ENCODE measurements around the gene DIDO1. TPM values are rescaled to one million over a fixed set of nuclear protein-coding genes. Genes with fewer than 3 reads are reported as not detected.
"Not testable (repeated sequence)": the region's sequence is repeated elsewhere in the genome, so short reads cannot be mapped to it uniquely, and the experiment has no call there.

Gene DIDO1
- total RNA-seq, 1 donor from 2014 or later: 61.2 TPM

GRCh38 chr20:62879275-62880146, 46.8 kb downstream of the DIDO1 start:
- Mint-ChIP-seq H3K36me3 (ENCODE audit: low read depth) (peaks cover 13% of the 10 kb centered on the region), H3K4me3 (no peak overlapping the region), H3K27ac (no peak overlapping the region), H3K4me1 (peaks cover 7% of the 10 kb centered on the region), H3K9me3 (no peaks in the 10 kb centered on the region), H3K27me3 (no peaks in the 10 kb centered on the region)
- intact Hi-C loops (cut with micrococcal nuclease): no loop called here
- no peak for DNase-seq

- Mint-ChIP-seq H3K27ac (no peak overlapping the region), H3K4me1 (peaks cover 16% of the 10 kb centered on the region), H3K27me3 (no peaks in the 10 kb centered on the region), H3K9me3 (no peaks in the 10 kb centered on the region), H3K4me3 (no peak overlapping the region), H3K36me3 (ENCODE audit: low read depth) (peaks cover 13% of the 10 kb centered on the region)
- DNase-seq: no peak
- intact Hi-C loops (cut with micrococcal nuclease): no loop called here
Observed at GRCh38 chr20:62878244-62879038, 47.9 kb downstream of the DIDO1 start.

- Mint-ChIP-seq H3K4me3 (no peak overlapping the region), H3K27ac (no peak overlapping the region)
- intact Hi-C loops (cut with micrococcal nuclease): no loop called here
Observed at GRCh38 chr20:62876902-62877816, 49.1 kb downstream of the DIDO1 start.

GRCh38 chr20:62876501-62876901, 49.8 kb downstream of the DIDO1 start:
- no peak overlapping the region for H3K4me3 Mint-ChIP-seq
- no peaks in the 10 kb centered on the region for H3K27me3 Mint-ChIP-seq
- H3K36me3 Mint-ChIP-seq (ENCODE audit: low read depth): peaks cover 5% of the 10 kb centered on the region
- intact Hi-C loops (cut with micrococcal nuclease): no loop called here
- no peak overlapping the region for H3K27ac Mint-ChIP-seq
- peaks cover 19% of the 10 kb centered on the region for H3K4me1 Mint-ChIP-seq
- no peak for DNase-seq
- no peaks in the 10 kb centered on the region for H3K9me3 Mint-ChIP-seq

More at GRCh38 chr20:62876902-62877816, 49.1 kb downstream of the DIDO1 start:
- Mint-ChIP-seq H3K9me3 (no peaks in the 10 kb centered on the region), H3K4me1 (peaks cover 19% of the 10 kb centered on the region), H3K27me3 (no peaks in the 10 kb centered on the region), H3K36me3 (ENCODE audit: low read depth) (peaks cover 12% of the 10 kb centered on the region)
- DNase-seq: no peak

GRCh38 chr20:62875419-62876361, 50.6 kb downstream of the DIDO1 start:
- peak; percentile 67 for DNase-seq
- Mint-ChIP-seq H3K4me1 (peaks cover 17% of the 10 kb centered on the region), H3K4me3 (no peak overlapping the region), H3K9me3 (no peaks in the 10 kb centered on the region), H3K36me3 (ENCODE audit: low read depth) (peaks cover 3% of the 10 kb centered on the region), H3K27me3 (no peaks in the 10 kb centered on the region), H3K27ac (peak overlapping the region; percentile 60)
- intact Hi-C loops (cut with micrococcal nuclease): no loop called here

- Mint-ChIP-seq H3K36me3 (ENCODE audit: low read depth) (peaks cover 3% of the 10 kb centered on the region), H3K4me1 (peaks cover 17% of the 10 kb centered on the region), H3K9me3 (no peaks in the 10 kb centered on the region), H3K27me3 (no peaks in the 10 kb centered on the region), H3K27ac (no peak overlapping the region), H3K4me3 (no peak overlapping the region)
- no peak for DNase-seq
- intact Hi-C loops (cut with micrococcal nuclease): no loop called here
Observed at GRCh38 chr20:62874964-62875344, 51.4 kb downstream of the DIDO1 start.

GRCh38 chr20:62873681-62874031, 52.6 kb downstream of the DIDO1 start:
- not testable (repeated sequence) for H3K9me3 Mint-ChIP-seq; H3K36me3 Mint-ChIP-seq (ENCODE audit: low read depth); H3K27me3 Mint-ChIP-seq; H3K27ac Mint-ChIP-seq
- intact Hi-C loops (cut with micrococcal nuclease): loop anchor here (1.0 kb wide), 1 partner anchor 136 kb away; no protein-coding TSS in a partner anchor
- Mint-ChIP-seq H3K4me3 (peak overlapping the region; percentile 56), H3K4me1 (peaks cover 17% of the 10 kb centered on the region)
- DNase-seq: peak; percentile 81

- no peak overlapping the region for H3K4me3 Mint-ChIP-seq
- intact Hi-C loops (cut with micrococcal nuclease): loop anchor here (1.0 kb wide), 1 partner anchor 136 kb away; no protein-coding TSS in a partner anchor
- peaks cover 17% of the 10 kb centered on the region for H3K4me1 Mint-ChIP-seq
- no peaks in the 10 kb centered on the region for H3K9me3 Mint-ChIP-seq
- H3K27me3 Mint-ChIP-seq: no peaks in the 10 kb centered on the region
- DNase-seq: no peak
- peaks cover 3% of the 10 kb centered on the region for H3K36me3 Mint-ChIP-seq (ENCODE audit: low read depth)
- no peak overlapping the region for H3K27ac Mint-ChIP-seq
Observed at GRCh38 chr20:62873280-62873679, 53.0 kb downstream of the DIDO1 start.

GRCh38 chr20:62872862-62873261, 53.4 kb downstream of the DIDO1 start:
- intact Hi-C loops (cut with micrococcal nuclease): loop anchor here (1.0 kb wide), 1 partner anchor 136 kb away; no protein-coding TSS in a partner anchor
- DNase-seq: no peak
- Mint-ChIP-seq H3K9me3 (no peaks in the 10 kb centered on the region), H3K27me3 (peaks cover 3% of the 10 kb centered on the region), H3K4me1 (peaks cover 17% of the 10 kb centered on the region), H3K27ac (no peak overlapping the region), H3K4me3 (no peak overlapping the region), H3K36me3 (ENCODE audit: low read depth) (peaks cover 1% of the 10 kb centered on the region)

GRCh38 chr20:62872184-62872847, 54.0 kb downstream of the DIDO1 start:
- no peaks in the 10 kb centered on the region for H3K9me3 Mint-ChIP-seq
- intact Hi-C loops (cut with micrococcal nuclease): no loop called here
- H3K27me3 Mint-ChIP-seq: peaks cover 5% of the 10 kb centered on the region
- H3K27ac Mint-ChIP-seq: no peak overlapping the region
- no peaks in the 10 kb centered on the region for H3K36me3 Mint-ChIP-seq (ENCODE audit: low read depth)
- no peak overlapping the region for H3K4me3 Mint-ChIP-seq
- peaks cover 17% of the 10 kb centered on the region for H3K4me1 Mint-ChIP-seq
- no peak for DNase-seq

GRCh38 chr20:62864207-62864606, 62.1 kb downstream of the DIDO1 start:
- DNase-seq: no peak
- Mint-ChIP-seq H3K27ac (no peak overlapping the region), H3K36me3 (ENCODE audit: low read depth) (peaks cover 5% of the 10 kb centered on the region), H3K9me3 (no peaks in the 10 kb centered on the region), H3K4me1 (peaks cover 8% of the 10 kb centered on the region), H3K27me3 (peaks cover 28% of the 10 kb centered on the region), H3K4me3 (no peak overlapping the region)
- intact Hi-C loops (cut with micrococcal nuclease): loop anchor here (5.0 kb wide), 2 partner anchors 42 to 57 kb away; no protein-coding TSS in a partner anchor

GRCh38 chr20:62861726-62862336, 64.5 kb downstream of the DIDO1 start, which contains the start of gene TCFL5:
TCFL5 (minus strand) TSS chr20:62861822; CDS start chr20:62861670, 152 bp downstream.
- Mint-ChIP-seq H3K27ac (peak within 1 kb of the TSS; percentile 42), H3K9me3 (no peaks in the 10 kb centered on the region), H3K4me3 (peak within 1 kb of the TSS; percentile 64), H3K4me1 (peaks cover 10% of the 10 kb centered on the region), H3K36me3 (ENCODE audit: low read depth) (peaks cover 11% of the 10 kb centered on the region), H3K27me3 (peaks cover 24% of the 10 kb centered on the region)
- intact Hi-C loops (cut with micrococcal nuclease): loop anchor here (1.0 to 5.0 kb wide), 3 partner anchors 40 to 75 kb away; no protein-coding TSS in a partner anchor
- DNase-seq: peak; percentile 98
